Measurements from ENCODE around the gene CLTB. TPM values are rescaled to one million over a fixed set of nuclear protein-coding genes. Genes with fewer than 3 reads are reported as not detected.

Gene CLTB
- total and polyA plus RNA-seq, 2 of the 13 experiments (the other 11 are each of a cell fraction or from before 2014, with no cell fraction given) = 23.3 to 33.8 TPM

GRCh38 chr5:176429972-176430371 is 13.6 kb upstream of the CLTB start (continued):
- TF ChIP-seq GMEB1 (CRISPR knock-in tag; IDR thresholded peaks at IDR 0.05; ENCODE audit: borderline replicate concordance) = no peak
- no peak for TF ChIP-seq CERS6 (CRISPR knock-in tag; IDR thresholded peaks at IDR 0.05)
- TF ChIP-seq NR2F1 (CRISPR knock-in tag; IDR thresholded peaks at IDR 0.05) = peak; percentile 10 to 43; a peak in 2 of 4 replicates
- peak; percentile 50 for TF ChIP-seq STAG1 (CRISPR knock-in tag; IDR thresholded peaks at IDR 0.05)
- TF ChIP-seq GRHL1 (CRISPR knock-in tag; conservative IDR thresholded peaks at IDR 0.05) = no peak
- TF ChIP-seq IRF2 (CRISPR knock-in tag; IDR thresholded peaks at IDR 0.05) = no peak
- TF ChIP-seq HOXA5 (CRISPR knock-in tag; IDR thresholded peaks at IDR 0.05) = no peak
- no peak for TF ChIP-seq SP140L (CRISPR knock-in tag; IDR thresholded peaks at IDR 0.05; ENCODE audit: borderline replicate concordance)
- no peak for TF ChIP-seq SRY (CRISPR knock-in tag; IDR thresholded peaks at IDR 0.05)
- peak; percentile 82; the same call in 1 of the 2 replicates for TF ChIP-seq RXRB (CRISPR knock-in tag; IDR thresholded peaks at IDR 0.05; ENCODE audit: borderline replicate concordance)
- no peak for TF ChIP-seq MAF1 (CRISPR knock-in tag; IDR thresholded peaks at IDR 0.05; ENCODE audit: borderline replicate concordance)
- no peak for TF ChIP-seq SALL1 (CRISPR knock-in tag; IDR thresholded peaks at IDR 0.05)
- TF ChIP-seq KLF11 (CRISPR knock-in tag; IDR thresholded peaks at IDR 0.05) = no peak
- no peak for TF ChIP-seq HES4 (CRISPR knock-in tag; IDR thresholded peaks at IDR 0.05; ENCODE audit: borderline replicate concordance)
- TF ChIP-seq ZMYM4 (CRISPR knock-in tag; IDR thresholded peaks at IDR 0.05) = no peak
- no peak for TF ChIP-seq MTERF4 (CRISPR knock-in tag; IDR thresholded peaks at IDR 0.05)
- TF ChIP-seq ZFAT (CRISPR knock-in tag; conservative IDR thresholded peaks at IDR 0.05) = no peak
- no peak for TF ChIP-seq TERF1 (CRISPR knock-in tag; IDR thresholded peaks at IDR 0.05)
- TF ChIP-seq SRF (IDR thresholded peaks at IDR 0.05; ENCODE audit: low read depth, low read length) = 0 out of 2 replicates have a peak, but pooled peaks have one; percentile 37
- no peak for TF ChIP-seq PAXIP1 (CRISPR knock-in tag; conservative IDR thresholded peaks at IDR 0.05)
- TF ChIP-seq ERF (CRISPR knock-in tag; IDR thresholded peaks at IDR 0.05) = no peak

Measured in HepG2 (cell line).